GM18526 (cell line): ENCODE results near the gene FMNL3.
A peak's percentile ranks its signal among the peaks of the same experiment; 100 is the strongest.

Experiments used
- POLR2A ChIP-seq: IDR thresholded peaks from 3 replicates; pipeline ENCODE4 v1.6.1; 2011; ENCODE audit not compliant: insufficient read length; ENCODE audit errors: extremely low read depth

The FMNL3 gene

DNA sequence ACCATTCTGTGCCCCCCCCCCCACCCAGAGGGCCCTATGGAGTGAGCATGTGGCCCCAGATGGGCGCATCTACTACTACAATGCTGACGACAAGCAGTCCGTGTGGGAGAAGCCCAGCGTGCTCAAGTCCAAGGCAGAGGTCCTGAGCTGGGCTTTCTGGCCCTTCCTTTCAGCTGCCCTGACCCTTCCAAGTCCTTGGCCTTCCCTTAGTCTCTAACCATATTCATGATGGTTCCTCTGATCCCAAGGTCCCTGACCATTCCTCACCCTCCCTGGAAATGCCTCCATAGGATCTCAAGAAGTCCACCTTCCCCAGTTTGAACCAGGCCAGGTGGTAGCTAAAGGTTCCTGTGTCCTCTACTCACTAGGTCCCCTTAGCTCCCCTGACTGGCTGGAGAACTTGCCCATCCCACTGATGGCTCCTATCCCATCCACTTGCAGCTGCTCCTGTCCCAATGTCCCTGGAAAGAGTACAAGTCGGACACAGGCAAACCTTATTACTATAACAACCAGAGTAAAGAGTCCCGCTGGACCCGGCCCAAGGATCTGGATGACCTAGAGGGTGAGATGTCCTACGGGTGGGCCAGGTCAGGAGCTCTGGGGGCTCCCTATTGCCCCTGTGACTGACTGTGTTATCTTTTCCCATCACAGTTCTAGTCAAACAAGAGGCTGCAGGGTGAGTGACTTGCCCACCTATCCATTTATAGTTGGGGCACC lies 74.1 kb downstream of the FMNL3 start:
- TF ChIP-seq POLR2A: no peak

DNA sequence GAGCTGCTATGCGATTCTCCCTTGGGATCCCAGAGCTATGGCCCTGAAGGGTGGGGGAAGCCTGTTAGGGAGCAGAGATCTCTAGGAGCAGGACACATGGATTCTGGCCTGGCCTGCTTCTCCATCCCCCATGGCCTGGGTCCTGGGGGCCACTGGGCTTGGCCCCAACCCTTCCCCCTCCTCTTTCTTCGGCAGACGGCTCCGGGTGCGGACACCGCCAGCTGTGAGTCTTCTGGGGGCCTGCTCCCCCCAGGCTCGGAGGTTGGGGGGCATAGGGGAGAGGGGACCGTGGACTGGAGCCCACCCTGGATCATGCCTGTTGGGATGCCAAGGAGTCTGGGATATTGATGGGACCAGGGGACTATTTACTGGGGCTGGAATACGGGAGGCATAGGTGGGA lies 74.8 kb downstream of the FMNL3 start:
- TF ChIP-seq POLR2A: no peak

DNA sequence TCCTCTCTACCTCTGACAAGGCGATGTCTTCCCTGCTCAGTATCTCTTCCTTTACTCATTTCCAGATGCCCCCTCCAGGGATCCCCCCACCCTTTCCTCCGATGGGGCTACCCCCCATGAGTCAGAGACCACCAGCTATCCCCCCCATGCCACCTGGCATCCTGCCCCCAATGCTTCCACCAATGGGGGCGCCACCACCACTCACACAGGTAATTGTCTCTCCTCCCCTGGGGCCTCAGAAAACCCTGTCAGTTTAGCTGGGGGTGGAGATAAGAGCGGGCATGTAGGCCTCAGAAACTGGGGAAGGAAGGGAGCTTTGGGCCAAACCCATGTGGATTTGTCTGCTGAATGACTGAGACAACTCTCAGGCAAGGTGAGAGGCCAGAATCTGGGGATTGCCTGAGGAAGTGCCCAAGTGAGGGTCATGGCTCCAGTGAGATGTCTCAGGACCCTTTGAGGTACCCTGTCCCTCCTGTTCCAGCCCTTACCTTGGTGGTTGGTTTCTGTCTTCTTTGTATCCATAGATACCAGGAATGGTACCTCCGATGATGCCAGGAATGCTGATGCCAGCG lies 75.8 kb downstream of the FMNL3 start:
- TF ChIP-seq POLR2A: no peak

DNA sequence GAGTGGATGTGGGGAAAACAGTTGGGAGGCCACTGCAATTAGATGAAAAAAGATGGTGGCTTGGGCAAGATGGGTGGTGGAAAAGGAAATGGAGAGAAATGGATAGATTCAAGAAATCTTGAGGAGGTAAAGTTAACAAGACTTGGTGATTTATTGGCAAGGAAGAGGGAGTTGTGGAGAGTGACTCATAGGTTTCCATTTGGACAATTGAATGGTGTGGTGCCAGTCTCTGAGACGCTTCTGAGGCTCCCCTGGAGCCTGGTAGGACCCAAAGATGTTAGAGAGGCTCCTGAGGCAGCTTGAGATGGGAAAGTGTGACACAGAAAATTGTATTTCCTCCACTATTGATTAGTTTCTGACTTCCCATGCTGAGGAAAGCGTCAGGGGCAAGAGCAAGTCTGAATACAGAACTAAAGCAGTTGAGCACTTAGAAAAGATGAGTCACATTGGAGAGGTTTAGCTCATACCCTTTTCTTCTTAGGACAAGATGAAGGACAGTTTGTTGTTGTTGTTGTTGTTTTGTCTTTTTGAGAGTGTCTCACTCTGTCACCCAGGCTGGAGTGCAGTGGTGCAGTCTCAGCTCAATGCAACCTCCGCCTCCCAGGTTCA lies 79.3 kb downstream of the FMNL3 start:
- TF ChIP-seq POLR2A: no peak

DNA sequence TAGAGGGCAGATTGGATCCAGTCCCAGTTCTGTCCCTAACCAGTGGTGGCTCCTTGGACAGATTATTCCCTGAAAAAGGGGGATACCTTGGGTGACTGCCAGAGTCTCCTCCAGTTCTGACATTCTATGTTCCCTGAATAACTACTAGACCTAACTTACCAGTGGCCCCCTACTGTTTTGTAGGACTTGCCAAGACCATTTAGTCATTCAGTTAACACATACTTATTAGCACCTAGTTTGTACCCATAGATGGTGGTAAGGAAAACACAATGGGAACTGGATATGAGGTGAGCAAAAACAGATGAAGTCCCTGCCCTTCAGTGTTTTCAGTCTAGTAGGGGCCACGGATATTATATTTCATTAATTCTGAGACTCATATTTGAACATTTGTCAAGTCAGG lies 80.4 kb downstream of the FMNL3 start:
- no peak for TF ChIP-seq POLR2A

DNA sequence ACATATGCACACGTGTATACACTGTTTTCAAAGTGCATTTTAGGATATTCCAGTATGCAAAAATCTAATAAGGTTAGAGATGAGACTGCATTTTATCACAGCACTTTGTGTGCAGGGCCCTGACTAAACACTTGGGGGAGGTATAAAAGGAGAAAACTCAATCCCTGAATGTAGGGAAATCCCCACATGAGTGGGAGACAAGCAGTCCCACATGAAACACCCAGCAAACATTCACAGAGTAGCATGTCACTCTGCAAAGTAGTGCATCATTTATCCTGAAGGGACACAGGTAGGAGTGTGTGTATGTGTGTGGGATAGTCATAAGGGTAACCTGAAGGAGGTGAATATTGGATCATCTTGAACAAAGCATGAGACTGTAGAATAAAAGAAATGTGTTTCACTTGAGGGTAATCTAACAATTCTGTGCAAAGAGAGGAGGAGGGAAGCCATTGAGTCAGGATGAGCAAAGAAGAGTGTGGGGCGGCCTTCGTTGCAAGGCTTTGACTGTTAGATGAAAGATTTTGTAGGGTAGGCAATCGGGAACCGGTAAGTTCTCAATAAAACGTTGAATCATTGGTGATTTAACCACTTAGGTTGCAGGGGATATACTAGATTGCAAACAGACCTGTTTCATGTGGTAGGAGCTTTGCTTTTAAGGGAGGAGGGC lies 80.9 kb downstream of the FMNL3 start:
- no peak for TF ChIP-seq POLR2A

DNA sequence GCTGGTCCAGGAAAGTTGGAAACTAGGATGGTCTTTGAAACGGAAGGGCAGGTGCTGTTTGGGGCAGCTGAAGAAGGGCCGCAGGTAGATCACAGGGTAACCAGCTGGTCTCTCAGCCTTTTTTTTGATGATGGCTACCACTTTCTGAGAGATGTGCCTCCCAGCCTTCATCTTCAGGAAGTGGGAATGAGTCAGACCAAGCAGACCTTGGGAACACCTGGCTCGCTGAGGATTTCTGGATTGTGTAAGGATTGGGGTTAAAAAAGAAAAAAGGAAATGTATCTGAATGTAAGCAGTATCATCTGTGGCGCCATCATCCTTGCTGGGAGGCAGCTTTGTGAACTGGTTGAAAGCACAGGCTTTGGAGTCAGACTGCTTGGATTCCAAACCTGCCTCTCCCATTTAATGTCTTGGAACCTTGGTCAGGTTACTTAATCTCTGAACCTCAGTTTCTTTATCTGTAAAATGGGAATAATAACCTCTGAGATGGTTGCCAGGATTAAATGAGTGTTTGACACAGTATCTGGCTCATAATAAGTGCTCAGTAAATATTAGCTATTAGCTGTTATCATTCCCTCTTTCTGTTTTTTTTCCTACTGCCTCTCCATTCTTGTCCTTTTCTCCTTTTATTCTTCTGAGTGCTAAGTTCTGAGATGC lies 82.2 kb downstream of the FMNL3 start:
- no peak for TF ChIP-seq POLR2A

DNA sequence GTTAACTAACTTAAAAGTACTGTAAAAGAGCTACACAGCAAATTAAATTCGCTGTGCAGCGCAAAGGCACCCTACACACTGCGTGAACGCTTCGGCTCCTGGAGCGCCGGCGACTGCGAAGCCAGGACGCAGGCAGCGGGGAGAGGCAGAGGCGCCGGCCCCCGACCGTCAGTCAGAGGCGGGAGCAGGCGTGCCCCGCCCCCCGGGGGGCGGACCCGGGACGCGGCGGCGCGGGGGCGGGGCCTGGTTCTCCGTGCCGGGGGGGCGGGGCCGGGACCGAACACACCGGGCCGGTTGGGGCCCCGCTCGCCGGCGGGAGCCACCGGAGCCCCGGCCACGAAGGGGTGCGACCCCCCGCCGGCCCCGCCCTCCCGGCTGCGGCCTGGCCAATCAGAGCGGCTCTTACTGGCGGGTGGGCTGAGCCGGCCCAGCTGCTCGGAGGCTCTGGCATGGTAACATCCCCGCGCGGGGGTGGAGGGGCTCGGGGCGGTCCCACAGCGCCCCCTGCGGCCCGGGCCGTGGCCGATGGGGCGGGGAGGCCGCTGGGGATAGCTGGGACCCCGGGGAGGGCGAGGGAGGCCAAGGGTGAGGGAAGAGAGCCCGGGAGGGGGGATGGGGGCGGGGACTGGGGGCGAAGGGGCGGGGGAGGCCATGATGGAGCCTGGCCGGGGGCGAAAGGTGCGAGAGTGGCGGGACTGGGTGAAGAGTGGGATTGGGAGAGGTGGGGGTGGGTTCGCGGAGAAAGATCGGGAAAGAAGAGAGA lies 83.9 kb downstream of the FMNL3 start, which contains the start of gene PRPF40B:
Gene PRPF40B, plus strand, starts transcription at position 420 of the 763 bp plus-strand sequence. Its CDS starts 30 bp downstream, at position 450.
- peak; percentile 86 for TF ChIP-seq POLR2A

DNA sequence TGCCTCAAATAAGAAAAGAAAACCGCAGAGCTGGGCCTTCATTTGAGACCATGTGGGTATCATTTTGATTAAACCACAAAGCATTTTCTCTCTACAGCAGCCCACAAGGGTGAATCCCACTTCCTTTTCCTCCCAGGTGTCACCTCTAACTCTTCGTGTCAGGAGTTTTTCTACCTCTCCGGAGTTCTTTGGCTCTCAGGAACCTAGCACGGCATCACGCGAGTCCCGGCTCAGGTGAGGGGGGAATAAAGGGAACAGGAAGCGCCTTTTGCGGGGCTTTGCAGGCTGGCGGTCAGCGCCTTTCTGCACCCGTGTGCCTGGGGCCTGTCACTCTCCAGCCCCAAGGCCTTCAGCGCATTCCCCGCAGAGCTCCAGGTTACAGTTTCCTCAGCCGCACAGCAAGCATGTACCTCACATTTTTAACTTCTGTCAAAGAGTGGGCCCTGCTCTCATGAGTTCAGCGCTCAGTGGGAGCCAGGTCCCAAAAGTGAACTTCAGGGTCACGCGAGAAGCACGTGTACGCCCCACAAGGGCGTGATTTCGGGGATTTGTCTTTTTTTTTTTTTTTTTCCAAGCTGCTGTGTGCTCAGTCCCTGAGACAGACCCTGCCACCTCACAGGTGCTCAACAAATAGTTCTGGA lies 84.6 kb downstream of the FMNL3 start:
- TF ChIP-seq POLR2A: no peak

DNA sequence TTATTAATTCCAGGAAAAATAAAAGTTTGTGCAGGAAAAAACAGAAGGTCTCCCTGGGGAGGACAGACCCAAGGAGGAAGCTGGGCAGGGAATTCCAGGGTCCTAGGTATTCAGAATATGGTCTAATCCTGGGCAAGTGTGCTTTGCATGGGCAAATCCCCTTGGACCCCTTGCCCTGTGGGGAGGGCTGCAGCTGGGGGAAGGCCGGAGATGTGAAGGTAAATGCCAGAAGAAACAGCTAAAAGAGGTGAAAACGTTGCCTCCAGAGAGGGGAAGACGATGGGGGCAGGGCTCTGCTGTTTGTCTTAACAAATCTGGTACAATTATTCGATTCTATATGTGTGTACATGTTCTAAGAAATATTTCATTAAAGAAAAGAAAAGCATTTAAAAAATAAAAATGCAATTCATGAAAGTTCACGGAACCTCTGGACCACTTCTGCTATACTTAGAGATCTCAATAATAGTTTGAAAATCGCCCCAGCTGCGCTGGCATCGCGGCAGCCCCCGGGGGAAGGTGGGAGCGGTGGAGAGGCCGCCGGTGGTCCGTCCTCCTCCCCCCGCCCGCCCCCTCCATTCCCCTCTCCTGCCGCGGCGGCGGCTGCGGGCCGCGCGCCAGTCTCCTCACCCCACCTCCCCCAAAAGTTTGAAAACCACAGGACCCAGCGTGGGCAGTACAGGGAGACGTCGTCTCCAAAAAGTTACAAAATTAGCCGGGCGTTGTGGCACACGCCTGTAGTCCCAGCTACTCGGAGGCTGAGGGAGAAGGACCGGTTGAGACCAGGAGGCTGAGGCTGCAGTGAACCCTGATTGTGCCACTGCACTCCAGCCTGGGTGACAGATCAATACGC lies 85.3 kb downstream of the FMNL3 start:
- TF ChIP-seq POLR2A: peak; percentile 11

DNA sequence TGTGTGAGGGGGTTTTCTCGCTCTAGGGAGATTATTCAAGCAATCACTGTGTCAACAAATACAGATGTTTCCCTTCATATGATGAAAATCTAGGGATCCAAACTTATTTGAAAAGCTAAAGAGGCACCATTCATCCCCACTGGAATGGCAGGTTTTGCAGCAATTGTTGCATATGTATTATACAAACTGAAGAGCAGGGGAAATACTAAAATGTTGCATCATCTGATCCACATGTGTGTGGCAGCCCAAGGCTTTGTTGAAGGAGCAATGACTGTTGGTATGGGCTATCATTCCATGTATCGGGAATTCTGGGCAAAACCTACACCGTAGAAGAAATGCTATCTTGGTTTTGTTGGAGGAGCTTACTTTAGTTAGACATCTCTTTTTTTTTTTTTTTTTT lies 87.9 kb downstream of the FMNL3 start:
- no peak for TF ChIP-seq POLR2A

DNA sequence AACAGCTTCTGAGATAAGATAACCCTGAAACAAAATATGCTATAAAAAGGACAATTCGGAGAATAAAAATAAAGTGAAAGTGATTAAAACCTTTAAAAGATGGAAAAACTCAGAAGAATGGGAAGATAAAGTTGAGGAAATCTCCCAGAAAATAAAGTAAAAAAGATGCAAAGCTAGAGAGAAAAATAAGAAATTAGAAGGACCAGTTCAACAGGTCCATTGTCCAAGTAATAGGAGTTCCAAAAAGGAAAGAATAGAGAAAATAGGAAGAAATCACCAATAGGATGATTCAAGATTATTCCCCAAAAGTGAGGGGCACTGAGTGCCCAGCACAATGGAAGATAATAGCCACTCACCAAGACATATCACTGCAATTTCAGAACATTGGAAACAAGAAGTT lies 88.6 kb downstream of the FMNL3 start:
- no peak for TF ChIP-seq POLR2A

DNA sequence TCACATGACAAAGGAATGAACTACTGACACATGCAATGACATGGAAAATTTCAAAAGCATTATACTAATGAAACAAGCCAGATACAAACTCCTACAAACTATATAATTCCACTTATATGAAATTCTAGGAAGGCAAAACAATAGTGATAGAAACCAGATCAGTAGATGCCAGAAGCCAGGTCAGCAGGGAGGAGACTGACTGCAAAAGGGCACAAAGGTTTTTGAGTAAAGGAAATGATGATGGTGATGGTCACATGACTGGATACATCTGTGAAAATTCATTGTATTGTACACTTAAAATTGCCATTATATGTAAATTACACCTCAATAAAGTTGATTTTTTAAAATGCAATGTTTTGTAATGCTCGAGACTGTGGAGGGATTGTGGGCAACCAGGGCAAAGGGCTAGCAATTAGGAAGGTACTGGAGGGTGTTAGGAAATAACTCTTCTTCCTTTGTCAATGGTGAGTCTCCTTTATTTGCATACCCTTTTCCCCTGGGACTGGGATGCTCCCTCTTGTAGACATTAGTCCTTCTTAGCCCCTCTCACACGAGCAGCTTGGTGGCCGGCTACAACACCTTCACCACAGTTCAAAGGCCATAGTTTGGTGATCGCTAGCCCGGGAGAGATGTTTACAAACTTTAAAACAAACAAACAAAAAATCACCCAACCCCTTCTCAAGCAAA lies 90.5 kb downstream of the FMNL3 start:
- TF ChIP-seq POLR2A: no peak
